Measurements from ENCODE around the gene FOXL2.

Gene FOXL2

GRCh38 chr3:138945709-138946662, 951 bp downstream of the FOXL2 start:
- no peak for DNase-seq (ENCODE audit: low read depth)

DNA sequence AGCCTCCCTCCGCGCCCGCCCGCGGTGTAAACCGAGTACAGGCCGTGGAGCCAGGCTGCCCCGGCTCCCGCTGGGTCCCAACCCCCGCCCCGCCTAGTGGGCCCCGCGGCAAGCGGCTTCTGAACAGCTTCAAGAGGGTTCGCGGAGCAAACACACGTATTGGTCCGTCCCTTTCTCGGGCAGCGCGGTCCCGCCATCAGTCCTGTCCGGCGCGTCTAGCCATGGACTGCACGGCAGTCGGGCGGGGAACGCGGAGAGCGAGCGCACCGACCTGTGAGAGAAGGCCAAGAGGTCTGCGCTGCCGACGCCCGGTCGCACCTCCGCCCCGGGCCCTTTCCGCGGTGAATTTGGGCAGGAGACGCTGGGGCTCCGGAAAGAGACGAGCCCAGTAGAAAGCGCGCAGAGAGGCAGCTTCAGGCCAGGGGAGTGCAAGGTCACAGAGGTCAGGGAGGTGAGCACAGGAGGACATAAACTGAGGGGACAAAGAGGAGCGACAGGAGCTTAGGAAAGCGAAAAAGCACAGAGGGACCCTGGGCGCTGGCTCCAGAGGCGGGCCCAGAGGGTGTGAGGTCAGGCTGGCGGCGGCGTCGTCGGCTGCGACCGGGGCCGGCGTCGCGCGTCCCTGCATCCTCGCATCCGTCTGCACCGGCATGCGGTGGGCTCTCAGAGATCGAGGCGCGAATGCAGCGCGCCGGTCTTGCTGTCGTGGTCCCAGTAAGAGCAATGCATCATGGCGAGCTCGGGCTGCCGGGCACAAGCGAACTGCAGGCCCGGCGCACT, 1.8 kb downstream of the FOXL2 start:
- DNase-seq (ENCODE audit: low read depth): no peak

DNA sequence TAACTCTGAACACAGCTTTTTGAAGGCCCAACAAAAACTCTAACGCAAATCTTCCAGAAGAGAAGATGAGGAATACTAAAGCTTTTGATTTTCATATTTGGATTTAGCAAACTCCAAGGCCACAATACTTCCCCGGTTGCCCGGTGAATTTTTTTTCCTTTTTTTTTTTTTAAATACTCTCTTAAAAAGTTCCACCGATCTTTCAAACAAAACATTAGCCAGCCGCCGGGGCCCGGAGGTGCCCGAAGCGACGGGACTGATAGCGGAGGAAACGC, 2.3 kb downstream of the FOXL2 start:
- no peak for DNase-seq (ENCODE audit: low read depth)

DNA sequence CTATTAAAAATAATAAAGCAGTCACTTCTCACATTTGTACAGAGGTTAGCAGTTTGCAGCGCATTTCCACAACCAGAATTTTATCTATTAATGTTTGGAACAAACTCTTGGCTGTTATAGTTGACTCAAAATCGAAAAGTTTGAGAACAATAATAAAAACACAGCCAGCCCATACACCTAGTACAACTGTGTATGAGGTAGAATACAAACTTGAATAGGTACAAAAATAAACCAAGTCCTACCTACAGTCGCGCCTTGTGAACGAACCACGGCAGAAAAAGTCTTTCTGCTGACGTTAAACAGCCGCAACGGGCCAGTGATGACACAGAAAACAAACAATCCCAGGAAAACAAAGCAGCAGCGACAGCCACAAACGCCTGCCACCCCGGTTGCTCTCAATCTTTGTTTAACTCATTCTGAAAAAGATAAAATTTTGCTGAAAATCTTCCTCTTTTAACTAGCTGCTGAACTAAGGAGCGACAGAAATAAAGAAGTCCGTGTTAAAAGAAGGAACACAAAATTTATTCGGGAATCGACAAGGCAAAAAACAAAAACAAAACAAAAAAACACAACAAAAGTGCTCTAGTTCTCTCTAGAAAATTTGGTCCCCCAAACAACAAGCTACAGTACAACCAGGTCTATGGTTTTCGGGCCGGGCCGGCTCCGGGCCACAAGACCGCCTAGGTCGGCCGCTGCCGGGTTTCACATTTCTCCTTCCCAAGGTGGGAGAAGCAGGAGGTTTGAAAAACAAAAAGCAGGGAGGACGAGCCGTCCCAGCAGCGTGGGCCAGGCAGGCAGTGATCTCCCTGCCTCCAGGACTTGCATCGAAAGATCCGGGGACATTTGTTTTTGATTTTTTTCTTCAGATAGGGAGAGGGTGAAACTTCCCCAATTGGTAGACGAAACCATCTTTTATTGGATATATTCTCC, 2.9 kb downstream of the FOXL2 start:
- DNase-seq (ENCODE audit: low read depth): no peak

GRCh38 chr3:138942861-138943623, 3.9 kb downstream of the FOXL2 start:
- no peak for DNase-seq (ENCODE audit: low read depth)

DNA sequence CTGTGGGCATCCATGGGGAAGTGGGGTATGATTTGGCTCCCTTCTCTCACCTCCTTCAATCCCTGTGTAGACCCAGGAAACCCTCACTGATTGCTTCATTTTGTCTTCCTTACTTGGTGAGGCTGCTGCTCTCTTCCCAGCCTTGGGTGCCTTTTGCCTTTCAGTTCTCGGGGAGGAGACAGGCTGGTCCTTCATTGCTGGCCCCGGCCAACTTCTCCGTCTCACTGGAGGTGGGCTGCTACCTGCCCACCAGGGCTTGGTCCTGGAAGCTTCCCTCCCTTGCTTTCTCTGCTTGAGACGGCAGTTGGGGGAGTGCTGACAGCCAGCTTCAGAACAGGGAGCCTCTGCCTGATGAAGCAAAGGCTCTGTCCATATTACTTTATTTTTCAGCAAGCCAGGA, 4.7 kb downstream of the FOXL2 start:
- DNase-seq (ENCODE audit: low read depth): no peak

GRCh38 chr3:138941259-138941885, 5.6 kb downstream of the FOXL2 start:
- DNase-seq (ENCODE audit: low read depth): no peak

GRCh38 chr3:138940446-138940845, 6.5 kb downstream of the FOXL2 start:
- DNase-seq (ENCODE audit: low read depth): no peak

GRCh38 chr3:138939561-138940241, 7.2 kb downstream of the FOXL2 start:
- no peak for DNase-seq (ENCODE audit: low read depth)

- no peak for DNase-seq (ENCODE audit: low read depth)
Observed at GRCh38 chr3:138938877-138939560, 7.9 kb downstream of the FOXL2 start.

DNA sequence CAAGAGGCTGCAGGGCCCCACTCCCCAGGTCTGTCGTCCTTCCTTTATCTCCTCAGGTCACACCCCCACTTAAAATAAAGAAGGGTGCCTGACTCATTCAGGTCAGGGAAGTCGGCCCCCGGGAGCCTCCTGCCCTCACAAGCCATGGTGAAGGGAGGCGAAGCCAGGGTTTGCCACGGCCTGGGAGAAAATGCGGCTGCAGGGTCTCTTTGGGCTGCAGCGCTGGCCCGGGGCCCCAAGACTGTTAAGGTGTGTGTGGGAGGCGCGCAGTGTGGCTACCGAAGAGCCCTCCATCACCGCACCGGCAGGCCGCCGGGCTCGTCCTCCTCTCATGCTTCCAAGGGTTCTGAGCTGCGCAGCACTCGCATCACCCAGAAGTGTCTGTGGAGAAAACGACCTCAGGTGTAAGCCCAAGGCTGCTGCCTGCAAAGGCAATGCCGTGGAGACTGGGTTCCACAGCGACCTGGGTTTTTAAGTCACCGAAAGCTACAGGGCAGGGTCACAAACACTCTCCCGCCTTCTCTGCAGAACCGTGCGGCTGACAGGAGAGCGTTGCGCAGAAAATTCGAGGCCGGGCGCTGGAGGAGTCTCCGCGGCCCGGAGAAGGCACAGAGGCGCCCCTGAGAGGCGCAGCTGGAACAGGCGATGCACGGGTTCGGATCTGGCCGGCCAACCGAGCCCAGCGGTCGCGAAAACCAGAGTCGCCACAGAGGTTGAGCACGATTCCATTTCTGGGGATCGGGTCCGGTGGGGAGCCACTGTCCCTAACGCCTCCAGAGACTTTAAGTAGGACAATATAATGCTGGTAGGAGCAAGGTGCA, 8.7 kb downstream of the FOXL2 start:
- DNase-seq (ENCODE audit: low read depth): no peak

DNA sequence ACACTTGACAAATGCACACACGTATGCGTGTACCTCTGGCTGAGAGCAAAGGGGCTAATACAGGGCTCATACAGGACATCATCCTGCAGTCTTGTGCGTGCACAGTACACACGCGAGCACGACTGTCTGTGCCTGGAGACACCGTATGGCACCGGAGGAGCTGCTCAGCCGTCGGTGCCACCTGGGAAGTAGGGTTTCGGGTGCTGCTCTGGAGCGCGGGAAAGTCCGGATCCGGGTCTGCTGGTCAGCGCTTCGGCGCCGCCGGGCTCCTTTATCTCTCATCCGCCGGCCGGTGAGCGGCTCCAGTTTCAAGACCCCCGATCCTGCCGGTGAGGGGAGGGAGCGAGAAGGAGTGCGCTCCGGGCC, 9.3 kb downstream of the FOXL2 start:
- no peak for DNase-seq (ENCODE audit: low read depth)

GRCh38 chr3:138936741-138937689, 9.9 kb downstream of the FOXL2 start:
- no peak for DNase-seq (ENCODE audit: low read depth)

- DNase-seq (ENCODE audit: low read depth): peak; percentile 41
Observed at GRCh38 chr3:138935863-138936740, 10.8 kb downstream of the FOXL2 start.

DNA sequence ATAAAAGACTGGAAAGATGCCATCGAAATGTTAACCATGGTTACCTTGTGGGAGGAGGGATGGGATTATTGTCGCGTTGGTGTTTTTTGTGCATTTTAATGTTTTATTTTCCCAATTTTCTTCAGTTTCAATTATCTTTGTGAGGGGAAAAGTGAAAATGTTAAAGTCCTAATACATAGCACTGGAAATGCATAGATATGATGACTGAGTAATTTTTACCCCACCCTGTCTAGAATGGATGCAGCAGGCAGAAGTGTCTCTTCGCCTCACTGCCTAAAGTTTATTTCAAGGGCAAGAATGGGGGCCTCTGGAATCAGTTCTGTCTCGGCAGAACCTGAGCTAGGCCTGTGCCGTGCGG, 11.5 kb downstream of the FOXL2 start:
- DNase-seq (ENCODE audit: low read depth): no peak

DNA sequence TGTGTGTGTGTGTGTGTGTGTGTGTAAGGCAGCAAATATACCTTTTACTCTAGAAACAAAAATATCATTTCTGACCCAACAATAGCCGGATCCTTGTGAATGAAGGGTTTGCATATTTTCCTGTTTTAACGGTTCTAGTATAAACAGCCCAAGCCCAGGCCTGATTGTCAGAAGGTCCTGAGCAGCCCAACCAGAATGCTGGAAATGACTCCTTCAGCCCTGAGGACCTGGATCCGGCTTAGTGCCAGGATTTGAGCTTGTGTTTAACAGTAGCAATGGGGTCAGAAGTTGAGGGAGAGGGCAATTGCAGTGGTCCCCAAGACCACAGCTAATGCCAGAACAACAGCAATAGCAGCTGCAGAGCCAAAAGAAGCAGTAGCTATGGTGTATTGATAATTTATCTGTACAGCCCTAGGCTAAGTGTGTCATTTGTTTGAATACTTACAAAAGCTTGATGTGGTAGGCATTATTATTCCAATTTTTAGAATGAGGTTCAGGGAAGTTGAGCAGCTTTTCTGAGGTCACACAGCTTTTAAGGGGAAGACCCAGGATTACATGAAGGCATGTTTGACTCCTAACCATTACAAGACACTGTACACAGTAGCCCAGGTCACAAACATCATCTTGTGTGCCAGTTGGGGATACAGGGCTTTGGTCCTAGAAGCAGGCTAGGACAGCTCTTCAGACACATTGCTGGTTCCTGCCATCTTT, 12.8 kb downstream of the FOXL2 start:
- DNase-seq (ENCODE audit: low read depth): no peak

All from activated gamma-delta T cell treated with anti-CD3 and anti-CD28 coated beads, Interleukin-2, amount 50 U/mL, for 16 hours (primary cell).